HG03432 (cell line): ENCODE results near the gene WNT7A.

ENCODE experiments used
- ATAC-seq: cut with Tn5 transposase; IDR thresholded peaks from one replicate; pipeline ENCODE4 v1.9.1; 2021; ENCODE audit warnings: mild to moderate bottlenecking, moderate library complexity; ENCODE audit not compliant: unreplicated experiment

Gene WNT7A

GRCh38 chr3:13798401-13798800 lies 81.5 kb downstream of the WNT7A start:
- no peak for ATAC-seq

GRCh38 chr3:13796701-13797460 lies 83.0 kb downstream of the WNT7A start:
- ATAC-seq: no peak

- ATAC-seq: no peak
Measured at GRCh38 chr3:13795816-13796215, 84.1 kb downstream of the WNT7A start.

- no peak for ATAC-seq
Measured at GRCh38 chr3:13794322-13794721, 85.5 kb downstream of the WNT7A start.

- no peak for ATAC-seq
Measured at GRCh38 chr3:13793451-13793850, 86.4 kb downstream of the WNT7A start.

- ATAC-seq: no peak
Measured at GRCh38 chr3:13792512-13793371, 87.1 kb downstream of the WNT7A start.

- no peak for ATAC-seq
Measured at GRCh38 chr3:13792051-13792490, 87.8 kb downstream of the WNT7A start.

GRCh38 chr3:13791198-13792050 lies 88.4 kb downstream of the WNT7A start:
- no peak for ATAC-seq

GRCh38 chr3:13790376-13791197 lies 89.3 kb downstream of the WNT7A start:
- ATAC-seq: no peak

- ATAC-seq: no peak
Measured at GRCh38 chr3:13788522-13789424, 91.1 kb downstream of the WNT7A start.

- ATAC-seq: no peak
Measured at GRCh38 chr3:13787533-13788132, 92.2 kb downstream of the WNT7A start.

- no peak for ATAC-seq
Measured at GRCh38 chr3:13786811-13787210, 93.1 kb downstream of the WNT7A start.

GRCh38 chr3:13785853-13786436 lies 93.9 kb downstream of the WNT7A start:
- ATAC-seq: no peak

GRCh38 chr3:13785351-13785750 lies 94.5 kb downstream of the WNT7A start:
- ATAC-seq: no peak

- ATAC-seq: no peak
Measured at GRCh38 chr3:13783476-13783875, 96.4 kb downstream of the WNT7A start.

- ATAC-seq: no peak
Measured at GRCh38 chr3:13782501-13782900, 97.4 kb downstream of the WNT7A start.

- no peak for ATAC-seq
Measured at GRCh38 chr3:13781417-13781816, 98.5 kb downstream of the WNT7A start.

GRCh38 chr3:13780432-13781176 lies 99.3 kb downstream of the WNT7A start:
- no peak for ATAC-seq
